Endothelial cell of umbilical vein (primary cell): ENCODE results near the gene MYZAP. TPM values are rescaled to one million over a fixed set of nuclear protein-coding genes. Genes with fewer than 3 reads are reported as not detected.

Experiments
- BruUV-seq: library from RNA; stranded (reverse); fragments of 400-500 nt; replicated peaks from 2 replicates; lab custom pipeline; 2021; lab: Mats Ljungman, UMichigan
- CTCF ChIA-PET: fragments of 300-600, 350-600 bp; sonication (Branson Sonifier 250); formaldehyde crosslinking; loops from one replicate; lab custom pipeline; 2021; ENCODE audit warnings: antibody characterized with exemption, inconsistent platforms; lab: Charles Lee
- POLR2A ChIA-PET: fragments of 300-600, 350-600 bp; sonication (Branson Sonifier 250); formaldehyde crosslinking; loops from one replicate; lab custom pipeline; 2021; ENCODE audit warnings: antibody characterized with exemption, inconsistent platforms; lab: Charles Lee
- DNase-seq: peaks from one replicate; pipeline ENCODE4 v3.0.0-alpha.2; 2011; ENCODE audit warnings: low read depth, low spot score
- FAIRE-seq: peaks from 2 replicates; lab custom pipeline; 2011; peaks lifted over from hg19 to GRCh38; lab: Jason Lieb, UNC
- H2AFZ ChIP-seq: 2 replicates; pipeline ENCODE4 v1.6.0; 2012; ENCODE audit warnings: low read depth, low read length, control low read depth, inconsistent platforms
- H3K27ac ChIP-seq: 2 replicates; pipeline ENCODE4 v1.5.1; 2011; ENCODE audit warnings: low read depth, mild to moderate bottlenecking, control low read depth, low read length, moderate library complexity; ENCODE audit not compliant: insufficient read depth
- H3K27me3 ChIP-seq, 2 experiments: 2 replicates each; pipeline versions ENCODE4 v1.6.0 to v1.6.1; 2011; ENCODE audit warnings: low read length in 2 of 2, mixed read lengths in 1 of 2; ENCODE audit not compliant: control insufficient read depth in 2 of 2, insufficient read depth in 2 of 2
- H3K36me3 ChIP-seq, 2 experiments: 2 replicates in 1 of 2; 3 replicates in 1 of 2; pipeline ENCODE4 v1.5.1; 2011; ENCODE audit warnings: low read length in 2 of 2, mild to moderate bottlenecking in 1 of 2, moderate library complexity in 1 of 2; ENCODE audit not compliant: control insufficient read depth in 2 of 2, insufficient read depth in 2 of 2; ENCODE audit errors: extremely low read depth in 1 of 2
- H3K4me1 ChIP-seq: 3 replicates; pipeline ENCODE4 v1.5.1; 2011; ENCODE audit warnings: mild to moderate bottlenecking, low read length; ENCODE audit not compliant: control insufficient read depth, insufficient read depth; ENCODE audit errors: extremely low read depth
- H3K4me2 ChIP-seq: 2 replicates; pipeline ENCODE4 v1.6.1; 2011; ENCODE audit warnings: low read length, control low read depth, mixed read lengths; ENCODE audit not compliant: insufficient read depth
- H3K4me3 ChIP-seq, 3 experiments: fragments of 200-600 bp in 1 of 3; sonication (generic), shearing (Covaris generic) in 1 of 3; replicated peaks in 1 of 3; 2 replicates each; pipeline ENCODE4 v1.5.1; 2011 to 2016; ENCODE audit warnings: control low read depth in 3 of 3, low read length in 3 of 3, mild to moderate bottlenecking in 2 of 3, inconsistent platforms in 1 of 3, low read depth in 1 of 3, moderate library complexity in 1 of 3; ENCODE audit not compliant: insufficient read depth in 1 of 3
- H3K79me2 ChIP-seq: 2 replicates; pipeline ENCODE4 v1.6.0; 2012; ENCODE audit warnings: low read length, inconsistent platforms; ENCODE audit not compliant: control insufficient read depth, insufficient read depth
- H3K9ac ChIP-seq: replicated peaks from 2 replicates; pipeline ENCODE3; 2011; ENCODE audit warnings: low read length, control low read depth; ENCODE audit not compliant: insufficient read depth; ENCODE audit errors: extremely low read depth
- H3K9me1 ChIP-seq: replicated peaks from 3 replicates; pipeline ENCODE4 v1.6.0; 2011; ENCODE audit warnings: mild to moderate bottlenecking, low read length; ENCODE audit not compliant: control insufficient read depth, insufficient read depth; ENCODE audit errors: extremely low read depth
- H3K9me3 ChIP-seq: replicated peaks from 2 replicates; pipeline ENCODE4 v1.5.1; 2012; ENCODE audit warnings: low read length, inconsistent platforms; ENCODE audit not compliant: control insufficient read depth, insufficient read depth
- H4K20me1 ChIP-seq: replicated peaks from 2 replicates; pipeline ENCODE3; 2011; ENCODE audit warnings: mild to moderate bottlenecking, low read length; ENCODE audit not compliant: control insufficient read depth, insufficient read depth; ENCODE audit errors: extremely low read depth
- EZH2 ChIP-seq: IDR thresholded peaks from 2 replicates; pipeline ENCODE4 v1.6.1; 2012; ENCODE audit warnings: borderline replicate concordance, low read depth, mild to moderate bottlenecking, moderate library complexity, low read length, inconsistent platforms; ENCODE audit not compliant: severe bottlenecking
- FOS ChIP-seq: IDR thresholded peaks from 2 replicates; pipeline ENCODE4 v1.6.1; 2011; ENCODE audit warnings: mild to moderate bottlenecking, low read length, moderate library complexity, borderline replicate concordance; ENCODE audit not compliant: insufficient read depth
- GATA2 ChIP-seq: IDR thresholded peaks from 2 replicates; pipeline ENCODE4 v1.7.0; 2011; ENCODE audit warnings: low read depth, mild to moderate bottlenecking, moderate library complexity, mixed read lengths, low read length; ENCODE audit not compliant: insufficient read length, insufficient read depth
- JUN ChIP-seq: IDR thresholded peaks from 2 replicates; pipeline ENCODE4 v1.6.1; 2011; ENCODE audit warnings: borderline replicate concordance, low read depth; ENCODE audit not compliant: insufficient read length, insufficient read depth
- MYC ChIP-seq: IDR thresholded peaks from one replicate; pipeline ENCODE4 v1.6.1; 2011; ENCODE audit warnings: mild to moderate bottlenecking, low read depth, low read length
- POLR2A ChIP-seq: IDR thresholded peaks from 2 replicates; pipeline ENCODE4 v1.6.1; 2012; ENCODE audit warnings: low read depth, mild to moderate bottlenecking, control low read depth, low read length
- POLR2AphosphoS5 ChIP-seq: IDR thresholded peaks from 2 replicates; pipeline ENCODE4 v1.6.1; 2012; ENCODE audit warnings: low read depth, mild to moderate bottlenecking, control low read depth, low read length, moderate library complexity; ENCODE audit not compliant: insufficient read depth
- dilution Hi-C: fragments of 300-500 bp; cut with MboI; formaldehyde crosslinking; loops from one replicate; pipeline ENCODE4 v1.15.0; 2019; ENCODE audit warnings: low sequenced_read_pairs; ENCODE audit not compliant: extremely low pct_ligation_motif_present
- intact Hi-C: fragments of 100-400 bp; cut with micrococcal nuclease; formaldehyde crosslinking; loops from one replicate; pipeline ENCODE4 v1.10.0; 2022
- polyA plus RNA-seq, 4 experiments: library from polyadenylated mRNA; depleted of rRNA in 3 of 4; stranded (reverse) in 3 of 4; unstranded in 1 of 4; fragments of >200 nt; gene quantifications; 2 replicates each; pipeline versions ENCODE4 v1.2.1 to v1.2.3, GENCODE V29; 2011 to 2012; ENCODE audit warnings: missing spikeins in 1 of 4
- total RNA-seq: library from RNA; stranded (reverse); gene quantifications from 2 replicates; pipeline ENCODE4 v1.2.3, GENCODE V29; 2021
- TF ChIP-seq, protein P1 (sequence below), 2 donors: IDR thresholded peaks; 1 replicate in 1 of 2; 2 replicates in 1 of 2; pipeline ENCODE4 v1.5.1; 2011; ENCODE audit warnings: low read length in 2 of 2, mild to moderate bottlenecking in 2 of 2, moderate library complexity in 2 of 2, control low read depth in 1 of 2, inconsistent platforms in 1 of 2, low read depth in 1 of 2; ENCODE audit not compliant: insufficient read depth in 1 of 2; ENCODE audit errors: extremely low read depth in 1 of 2

Gene MYZAP
- total and polyA plus RNA-seq, 2 donors (not counting 3 experiments of a cell fraction or from before 2014, with no cell fraction given): 6.3 to 8.1 TPM

- H3K4me3 ChIP-seq: no peak overlapping the region
- no peaks in the 10 kb centered on the region for H3K9me1 ChIP-seq
- no peaks in the 10 kb centered on the region for H3K9me3 ChIP-seq
- dilution Hi-C loops (no loop called here), intact Hi-C loops (no loop called here)
- ChIA-PET POLR2A (no interaction called here), CTCF (interaction anchor here (0.7 to 1.5 kb wide), 2 partner anchors 15 to 304 kb away, joined by 3 to 5 read pairs; no protein-coding TSS in a partner anchor)
- no peak overlapping the region for H3K9ac ChIP-seq
- H4K20me1 ChIP-seq: no peaks in the 10 kb centered on the region
- no peaks in the 10 kb centered on the region for H3K79me2 ChIP-seq
- DNase-seq (no peak), FAIRE-seq (no peak)
- H3K27ac ChIP-seq: no peak overlapping the region
- BruUV-seq: no TSS peak
- H3K36me3 ChIP-seq: no peaks in the 10 kb centered on the region
- H2AFZ ChIP-seq: no peak overlapping the region
- no peak for TF ChIP-seq JUN
- TF ChIP-seq EZH2: no peak
- no peak for TF ChIP-seq MYC
- TF ChIP-seq, protein P1, sequence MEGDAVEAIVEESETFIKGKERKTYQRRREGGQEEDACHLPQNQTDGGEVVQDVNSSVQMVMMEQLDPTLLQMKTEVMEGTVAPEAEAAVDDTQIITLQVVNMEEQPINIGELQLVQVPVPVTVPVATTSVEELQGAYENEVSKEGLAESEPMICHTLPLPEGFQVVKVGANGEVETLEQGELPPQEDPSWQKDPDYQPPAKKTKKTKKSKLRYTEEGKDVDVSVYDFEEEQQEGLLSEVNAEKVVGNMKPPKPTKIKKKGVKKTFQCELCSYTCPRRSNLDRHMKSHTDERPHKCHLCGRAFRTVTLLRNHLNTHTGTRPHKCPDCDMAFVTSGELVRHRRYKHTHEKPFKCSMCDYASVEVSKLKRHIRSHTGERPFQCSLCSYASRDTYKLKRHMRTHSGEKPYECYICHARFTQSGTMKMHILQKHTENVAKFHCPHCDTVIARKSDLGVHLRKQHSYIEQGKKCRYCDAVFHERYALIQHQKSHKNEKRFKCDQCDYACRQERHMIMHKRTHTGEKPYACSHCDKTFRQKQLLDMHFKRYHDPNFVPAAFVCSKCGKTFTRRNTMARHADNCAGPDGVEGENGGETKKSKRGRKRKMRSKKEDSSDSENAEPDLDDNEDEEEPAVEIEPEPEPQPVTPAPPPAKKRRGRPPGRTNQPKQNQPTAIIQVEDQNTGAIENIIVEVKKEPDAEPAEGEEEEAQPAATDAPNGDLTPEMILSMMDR (IDR thresholded peaks at IDR 0.05; ENCODE audit: extremely low read depth in 1 of 2, insufficient read depth in 1 of 2, low read depth in 1 of 2, low read length in 2 of 2): no peak
- no peak for TF ChIP-seq GATA2
- TF ChIP-seq FOS: no peak
- TF ChIP-seq POLR2AphosphoS5: no peak
- TF ChIP-seq POLR2A: no peak
- H3K4me1 ChIP-seq: peaks cover 54% of the 10 kb centered on the region
- no peaks in the 10 kb centered on the region for H3K27me3 ChIP-seq
- H3K4me2 ChIP-seq: no peak overlapping the region
These were observed 34.4 kb upstream of the MYZAP start for GRCh38 chr15:57557267-57557666.
